Measurements from ENCODE around the gene DDB1.

- no peak for TF ChIP-seq POLR2A (IDR thresholded peaks at IDR 0.05; ENCODE audit: extremely low read depth, insufficient read length)
- TF ChIP-seq CTCF (IDR thresholded peaks at IDR 0.05; ENCODE audit: low read depth, low read length) = no peak
- TF ChIP-seq MAX (IDR thresholded peaks at IDR 0.05; ENCODE audit: low read depth, low read length) = no peak
- TF ChIP-seq MYC (IDR thresholded peaks at IDR 0.05; ENCODE audit: low read depth, low read length) = no peak
Measured at GRCh38 chr11:61293867-61294716, 38.8 kb downstream of the DDB1 start.

All from NB4 (cell line).